GM18526 (cell line): ENCODE results near the gene RNF13.

ENCODE experiments used
- POLR2A ChIP-seq: IDR thresholded peaks from 3 replicates; pipeline ENCODE4 v1.6.1; 2011; ENCODE audit not compliant: insufficient read length; ENCODE audit errors: extremely low read depth

Gene RNF13

DNA sequence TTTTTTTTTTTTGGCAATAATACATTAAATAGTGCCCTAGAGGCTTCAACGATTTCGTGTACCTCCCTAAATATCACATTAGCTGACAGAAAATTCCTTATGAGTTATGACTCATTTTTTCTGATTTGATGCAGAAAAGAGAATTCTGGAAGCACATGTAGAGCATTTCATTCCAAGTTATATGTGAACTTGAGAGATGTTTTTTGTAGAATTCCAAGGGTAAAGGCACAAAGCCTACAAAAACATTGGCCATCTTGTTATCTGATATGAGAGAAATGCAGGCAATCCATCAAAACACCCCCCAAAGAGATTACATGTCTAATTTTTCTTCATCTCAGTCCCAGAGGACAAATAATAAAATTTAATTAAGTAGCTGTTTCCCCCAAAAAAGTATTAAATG is 164.4 kb downstream of the RNF13 start:
- TF ChIP-seq POLR2A, result no peak

DNA sequence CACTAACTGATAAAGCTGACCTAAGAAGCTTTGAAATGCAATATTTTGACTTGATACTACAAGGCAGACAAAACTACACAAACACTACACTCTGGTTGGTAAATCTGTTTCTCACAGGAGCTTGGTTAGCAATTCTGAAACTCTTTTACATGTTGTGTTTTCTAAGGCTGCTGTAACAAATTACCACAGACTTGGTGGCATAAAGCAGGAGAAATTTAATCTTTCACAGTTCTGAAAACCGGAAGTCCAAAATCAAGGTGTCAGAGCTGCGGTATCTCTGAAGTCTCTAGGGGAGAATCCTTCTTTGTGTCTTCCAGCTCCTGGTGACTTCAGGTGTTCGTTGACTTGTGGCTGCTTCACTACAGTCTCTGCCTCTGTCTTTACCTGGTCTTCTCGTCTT is 170.6 kb downstream of the RNF13 start:
- TF ChIP-seq POLR2A, result no peak

DNA sequence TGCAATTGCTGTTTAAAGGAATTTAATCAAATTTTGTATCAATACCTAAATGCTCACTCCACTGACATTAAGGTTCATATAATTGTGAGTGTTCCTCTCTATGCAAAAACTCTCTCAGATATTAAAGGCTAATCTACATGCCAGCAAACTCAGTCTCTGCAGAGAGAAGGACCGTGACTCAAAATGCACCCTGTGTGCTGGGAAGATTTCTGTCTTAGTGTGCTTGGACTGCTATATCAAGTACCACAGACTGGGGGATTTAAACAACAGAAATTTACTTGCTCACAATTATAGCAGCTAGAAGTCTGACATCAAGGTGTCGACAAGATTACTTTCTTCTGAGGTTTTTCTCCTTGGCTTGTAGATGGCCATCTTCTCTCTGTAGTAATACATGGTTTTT is 176.3 kb downstream of the RNF13 start:
- TF ChIP-seq POLR2A, result no peak

DNA sequence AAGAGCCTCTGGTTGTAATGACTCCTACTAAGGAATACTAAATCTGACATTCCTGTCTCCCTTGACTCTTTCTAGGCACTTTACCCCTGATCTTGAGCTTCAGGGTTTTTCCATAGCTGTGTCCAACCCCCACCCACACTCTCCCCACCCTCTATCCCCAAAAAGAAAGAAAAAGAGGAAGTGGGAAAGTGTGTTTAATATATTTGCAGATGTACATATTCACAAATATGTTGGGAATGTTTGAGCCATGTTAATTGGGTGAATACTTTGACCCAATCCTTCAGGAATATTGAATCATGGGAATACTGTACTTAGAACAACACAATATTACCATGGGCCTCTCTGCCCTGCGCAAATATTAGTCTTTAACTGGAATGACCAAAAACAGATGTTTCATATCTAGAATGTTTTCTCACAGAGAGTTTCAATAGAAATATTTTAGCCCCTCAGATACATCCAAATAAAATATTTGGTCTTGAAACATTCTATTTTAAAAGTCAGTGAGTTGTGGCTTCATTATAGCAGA is 177.5 kb downstream of the RNF13 start:
- no peak for TF ChIP-seq POLR2A

DNA sequence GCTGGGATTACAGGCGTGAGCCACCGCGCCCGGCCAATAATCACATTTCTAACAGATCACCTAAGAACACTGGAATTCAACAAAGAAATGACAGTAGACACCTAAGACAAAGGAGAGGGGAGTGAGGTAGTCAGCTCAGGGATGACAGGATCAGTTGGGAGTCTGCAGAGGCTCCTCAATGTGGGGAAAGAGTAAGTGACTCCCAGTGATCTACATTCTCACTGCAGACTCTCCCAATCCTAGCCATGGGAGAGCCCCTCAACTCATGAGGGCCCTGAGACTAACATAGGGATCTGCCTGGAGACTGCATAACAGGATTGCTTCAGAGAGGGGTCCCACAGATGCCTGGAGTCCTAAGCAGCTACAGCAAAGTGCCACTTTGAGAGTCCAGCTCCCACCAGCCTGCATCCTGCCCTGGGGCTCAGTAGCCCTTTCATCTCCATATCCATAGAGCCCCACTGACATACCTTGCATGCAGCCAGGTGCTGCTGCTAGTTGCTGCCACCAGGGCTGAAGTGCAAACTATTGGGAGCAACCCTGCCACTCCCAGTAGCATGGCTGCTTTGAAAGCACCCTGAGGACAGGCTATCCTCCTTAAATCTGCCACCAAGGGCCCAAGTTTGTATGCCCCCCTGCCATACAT is 179.5 kb downstream of the RNF13 start:
- TF ChIP-seq POLR2A, result no peak

DNA sequence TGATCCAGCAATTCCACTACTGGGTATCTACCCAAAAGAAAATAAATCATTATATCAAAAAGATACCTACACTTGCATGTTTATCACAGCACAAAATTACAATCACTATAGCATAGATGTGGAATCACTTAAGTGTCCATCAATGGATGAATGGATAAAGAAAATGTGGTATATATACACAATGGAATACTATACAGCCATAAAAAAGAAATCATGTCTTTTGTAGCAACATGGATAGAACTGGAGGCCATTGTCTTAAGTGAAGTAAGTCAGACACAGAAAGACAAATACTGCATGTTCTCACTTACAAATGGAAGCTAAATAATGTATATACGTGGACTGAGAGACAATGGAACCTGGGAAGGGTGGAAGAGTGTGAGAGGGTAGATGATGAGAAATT is 185.9 kb downstream of the RNF13 start:
- TF ChIP-seq POLR2A, result no peak

DNA sequence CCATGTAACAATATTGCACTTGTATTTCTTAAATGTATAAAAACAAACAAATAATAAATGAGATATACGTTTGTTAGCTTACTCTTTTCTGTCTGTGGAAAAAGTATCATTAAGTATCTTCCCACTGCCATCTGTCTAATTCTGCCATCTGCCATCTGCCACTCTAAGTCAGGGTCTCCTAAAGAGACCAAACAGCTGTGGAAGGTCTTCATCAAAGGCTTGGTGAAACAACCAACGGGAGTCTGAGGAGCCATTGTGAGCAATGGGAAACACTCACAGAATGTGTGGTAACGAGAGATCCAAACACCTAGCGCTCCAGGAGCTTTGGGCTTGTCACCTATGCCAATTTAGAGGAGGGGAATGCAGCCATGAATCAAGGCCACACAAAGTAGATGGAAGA is 186.4 kb downstream of the RNF13 start:
- no peak for TF ChIP-seq POLR2A

DNA sequence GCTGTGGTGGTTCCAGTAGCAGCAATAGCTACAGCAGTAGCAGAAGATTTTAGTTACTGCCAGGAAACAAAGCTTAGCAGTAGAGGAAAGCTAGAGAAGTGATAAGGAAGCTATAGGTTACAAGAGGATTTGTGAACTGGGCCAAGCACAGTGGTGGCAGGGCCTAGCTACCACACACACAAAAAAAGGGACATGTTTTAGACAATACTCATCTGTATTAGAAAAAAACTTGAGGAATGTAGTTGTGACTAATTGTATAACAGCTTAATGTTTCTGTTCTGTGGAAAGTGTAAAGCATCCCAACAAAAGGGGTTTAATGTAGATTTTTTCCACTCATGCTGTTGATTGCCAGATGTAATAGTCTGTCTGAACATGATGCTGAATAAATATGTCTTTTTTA is 187.6 kb downstream of the RNF13 start:
- no peak for TF ChIP-seq POLR2A

DNA sequence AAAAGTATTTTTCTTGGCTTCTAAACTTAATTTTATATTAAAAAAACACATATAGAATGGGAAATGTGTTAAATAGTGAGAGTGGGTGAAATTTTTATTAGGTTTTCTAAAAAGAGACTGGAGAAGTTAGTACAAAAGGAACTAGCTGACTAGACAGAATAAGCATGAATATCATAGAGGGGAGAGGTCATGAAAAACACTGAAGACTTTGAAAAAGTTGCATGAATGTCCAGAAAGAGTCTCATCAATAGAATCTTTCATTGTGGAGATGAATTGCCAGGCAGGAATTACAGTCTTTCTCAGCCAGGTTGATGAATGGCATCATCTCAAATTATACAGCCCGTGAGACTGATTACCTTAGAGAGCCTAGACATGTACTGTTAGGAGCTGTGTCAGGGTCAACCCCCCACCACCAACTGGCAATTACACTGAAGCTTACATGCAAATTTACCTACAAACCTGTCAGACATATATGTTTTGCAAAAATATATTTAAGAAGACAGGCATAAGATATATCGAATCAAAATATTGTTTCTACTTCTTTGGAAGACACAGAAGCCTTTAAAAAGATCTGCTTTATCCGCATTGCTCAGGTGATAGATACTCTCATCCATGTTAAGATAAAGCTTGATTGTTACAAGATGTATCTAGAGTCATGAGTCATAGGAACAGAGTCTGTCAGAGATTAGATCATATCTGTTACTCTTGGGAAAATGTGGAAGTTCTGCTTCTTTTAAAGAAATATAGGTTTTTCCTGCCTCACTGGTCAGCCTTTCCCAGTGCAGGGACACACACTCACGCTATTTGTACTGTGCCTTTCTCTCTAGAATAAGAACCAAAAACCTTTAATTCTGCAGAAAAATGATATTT is 192.5 kb downstream of the RNF13 start:
- no peak for TF ChIP-seq POLR2A

DNA sequence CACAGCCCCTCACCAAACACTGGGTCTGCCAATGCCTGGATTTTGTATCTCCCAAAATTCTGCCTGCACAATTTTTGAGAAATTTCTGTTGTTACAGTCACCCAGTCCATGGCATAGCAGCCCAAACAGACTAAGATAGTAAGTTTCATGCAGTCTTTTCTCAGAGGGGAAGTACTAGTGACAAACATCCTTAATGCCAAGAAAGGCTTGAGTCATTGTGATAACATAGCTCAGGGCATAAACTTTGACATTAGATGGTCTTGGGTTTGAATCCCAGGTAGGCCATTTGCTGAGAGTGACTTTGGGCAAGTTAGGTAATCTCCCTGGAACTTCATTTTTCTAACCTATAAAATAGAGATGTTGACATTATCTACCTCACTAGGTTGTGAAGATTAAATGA is 193.8 kb downstream of the RNF13 start:
- no peak for TF ChIP-seq POLR2A
